GM23338 (cell line): Measurements from ENCODE around the gene HOXB3. TPM values are rescaled to one million over a fixed set of nuclear protein-coding genes. Genes with fewer than 3 reads are reported as not detected.

Source experiments
- ATAC-seq: fragments of 200-7000 bp; cut with Tn5 transposase; 3 replicates; pipeline ENCODE4 v1.9.1; 2020
- DNase-seq: peaks from one replicate; pipeline ENCODE4 v3.0.0-alpha.2; 2015; ENCODE audit warnings: low spot score
- H2AFZ ChIP-seq: fragments of 200-600 bp; sonication (generic); 2 replicates; pipeline ENCODE4 v1.8.0; 2016; ENCODE audit warnings: antibody characterized with exemption, mild to moderate bottlenecking, moderate library complexity
- H3F3A ChIP-seq: fragments of 200-600 bp; sonication (generic); replicated peaks from 2 replicates; pipeline ENCODE4 v1.8.0; 2017; ENCODE audit warnings: antibody characterized with exemption, mixed run types, low read depth
- H3K27ac ChIP-seq: fragments of 200-600 bp; sonication (generic); 2 replicates; pipeline ENCODE4 v1.6.1; 2016; ENCODE audit warnings: low read depth
- H3K27me3 ChIP-seq: fragments of 200-600 bp; sonication (generic); 2 replicates; pipeline ENCODE4 v1.8.0; 2016; ENCODE audit warnings: mild to moderate bottlenecking, mixed run types, moderate library complexity; ENCODE audit not compliant: insufficient read depth
- H3K36me3 ChIP-seq: fragments of 200-600 bp; sonication (generic); 2 replicates; pipeline ENCODE4 v1.8.0; 2016; ENCODE audit warnings: mild to moderate bottlenecking; ENCODE audit not compliant: insufficient read depth
- H3K4me1 ChIP-seq: fragments of 200-600 bp; sonication (generic); 2 replicates; pipeline ENCODE4 v1.8.0; 2016; ENCODE audit warnings: mild to moderate bottlenecking, moderate library complexity; ENCODE audit not compliant: insufficient read depth
- H3K4me2 ChIP-seq: fragments of 200-600 bp; sonication (generic); 2 replicates; pipeline ENCODE4 v1.7.1; 2017; ENCODE audit warnings: mixed run types
- H3K4me3 ChIP-seq: fragments of 200-600 bp; sonication (generic); 2 replicates; pipeline ENCODE4 v1.6.1; 2016; ENCODE audit warnings: mixed run types
- H3K79me2 ChIP-seq: fragments of 200-600 bp; sonication (generic); replicated peaks from 2 replicates; pipeline ENCODE4 v1.8.0; 2017; ENCODE audit warnings: mild to moderate bottlenecking; ENCODE audit not compliant: insufficient read depth
- H3K9me2 ChIP-seq: fragments of 200-600 bp; sonication (generic); 2 replicates; pipeline ENCODE4 v1.8.0; 2017; ENCODE audit not compliant: insufficient read depth
- H4K20me1 ChIP-seq: fragments of 200-600 bp; sonication (generic); replicated peaks from 2 replicates; pipeline ENCODE4 v1.8.0; 2017; ENCODE audit warnings: mild to moderate bottlenecking; ENCODE audit not compliant: insufficient read depth
- H3K27ac Mint-ChIP-seq: 2 replicates; pipeline ENCODE4 v1.8.0; 2020; ENCODE audit warnings: inconsistent platforms, mild to moderate bottlenecking, moderate library complexity, mixed read lengths
- H3K27me3 Mint-ChIP-seq: 3 replicates; pipeline ENCODE4 v1.8.0; 2022; ENCODE audit warnings: low read depth, mild to moderate bottlenecking, moderate library complexity, mixed read lengths, inconsistent platforms; ENCODE audit not compliant: insufficient read depth, poor library complexity
- H3K36me3 Mint-ChIP-seq: 3 replicates; pipeline ENCODE4 v1.8.0; 2021; ENCODE audit warnings: low read depth, mild to moderate bottlenecking, inconsistent platforms, moderate library complexity, mixed read lengths
- H3K4me1 Mint-ChIP-seq: 3 replicates; pipeline ENCODE4 v1.8.0; 2020; ENCODE audit warnings: mild to moderate bottlenecking, inconsistent platforms, mixed read lengths
- H3K4me3 Mint-ChIP-seq: 3 replicates; pipeline ENCODE4 v1.8.0; 2021; ENCODE audit warnings: moderate library complexity, mild to moderate bottlenecking, inconsistent platforms, mixed read lengths
- H3K9me3 Mint-ChIP-seq: 3 replicates; pipeline ENCODE4 v1.8.0; 2020; ENCODE audit warnings: moderate library complexity, mild to moderate bottlenecking, inconsistent platforms, mixed read lengths
- EZH2 ChIP-seq: fragments of 200-600 bp; sonication (generic); IDR thresholded peaks from one replicate; pipeline ENCODE4 v1.8.0; 2017; ENCODE audit warnings: antibody characterized with exemption, mild to moderate bottlenecking, low read depth; ENCODE audit not compliant: unreplicated experiment
- EZH2phosphoT487 ChIP-seq: fragments of 200-600 bp; sonication (generic); IDR thresholded peaks from one replicate; pipeline ENCODE4 v1.8.1; 2018; ENCODE audit warnings: antibody characterized with exemption; ENCODE audit not compliant: unreplicated experiment
- JUNB ChIP-seq: IDR thresholded peaks from one replicate; pipeline ENCODE4 v1.6.1; 2016; ENCODE audit warnings: antibody characterized with exemption; ENCODE audit not compliant: unreplicated experiment
- POLR2AphosphoS5 ChIP-seq: IDR thresholded peaks from 2 replicates; pipeline ENCODE4 v1.6.1; 2016; ENCODE audit warnings: antibody characterized with exemption, low read depth
- STAT1 ChIP-seq: IDR thresholded peaks from one replicate; pipeline ENCODE4 v1.6.1; 2016; ENCODE audit warnings: antibody characterized with exemption; ENCODE audit not compliant: unreplicated experiment
- ZNF331 ChIP-seq: fragments of 250-450 bp; sonication (Bioruptor Pico); IDR thresholded peaks from 2 replicates; pipeline ENCODE4 v1.5.0; 2020; ENCODE audit warnings: low read depth, mild to moderate bottlenecking, moderate library complexity
- polyA plus RNA-seq: library from polyadenylated mRNA; unstranded; fragments of >200 nt; fragmentation: Nextera tagmentation; extraction: Ambion mirVana; gene quantifications from 2 replicates; pipeline ENCODE4 v1.2.1, GENCODE V29; 2016
- total RNA-seq: library from RNA; depleted of rRNA; stranded (reverse); fragments of >200 nt; shearing (Covaris generic); gene quantifications from 2 replicates; pipeline ENCODE4 v1.2.3, GENCODE V29; 2014
- TF ChIP-seq, protein P1 (sequence below), 2 experiments: fragments of 200-600 bp in 1 of 2; sonication (generic) in 1 of 2; conservative IDR thresholded peaks; 2 replicates each; pipeline versions ENCODE4 v1.5.1 to v1.6.1; 2016 to 2017; ENCODE audit warnings: antibody characterized with exemption in 2 of 2, low read depth in 2 of 2, mild to moderate bottlenecking in 2 of 2, moderate library complexity in 1 of 2
- TF ChIP-seq, protein P2 (sequence below): fragments of 250-450 bp; sonication (Bioruptor Pico); IDR thresholded peaks from 2 replicates; pipeline ENCODE4 v1.5.0; 2020; ENCODE audit warnings: mild to moderate bottlenecking, moderate library complexity

HOXB3 gene
- total and polyA plus RNA-seq, 2 experiments from 2014 or later = 0.17 TPM; not detected in 1

DNA sequence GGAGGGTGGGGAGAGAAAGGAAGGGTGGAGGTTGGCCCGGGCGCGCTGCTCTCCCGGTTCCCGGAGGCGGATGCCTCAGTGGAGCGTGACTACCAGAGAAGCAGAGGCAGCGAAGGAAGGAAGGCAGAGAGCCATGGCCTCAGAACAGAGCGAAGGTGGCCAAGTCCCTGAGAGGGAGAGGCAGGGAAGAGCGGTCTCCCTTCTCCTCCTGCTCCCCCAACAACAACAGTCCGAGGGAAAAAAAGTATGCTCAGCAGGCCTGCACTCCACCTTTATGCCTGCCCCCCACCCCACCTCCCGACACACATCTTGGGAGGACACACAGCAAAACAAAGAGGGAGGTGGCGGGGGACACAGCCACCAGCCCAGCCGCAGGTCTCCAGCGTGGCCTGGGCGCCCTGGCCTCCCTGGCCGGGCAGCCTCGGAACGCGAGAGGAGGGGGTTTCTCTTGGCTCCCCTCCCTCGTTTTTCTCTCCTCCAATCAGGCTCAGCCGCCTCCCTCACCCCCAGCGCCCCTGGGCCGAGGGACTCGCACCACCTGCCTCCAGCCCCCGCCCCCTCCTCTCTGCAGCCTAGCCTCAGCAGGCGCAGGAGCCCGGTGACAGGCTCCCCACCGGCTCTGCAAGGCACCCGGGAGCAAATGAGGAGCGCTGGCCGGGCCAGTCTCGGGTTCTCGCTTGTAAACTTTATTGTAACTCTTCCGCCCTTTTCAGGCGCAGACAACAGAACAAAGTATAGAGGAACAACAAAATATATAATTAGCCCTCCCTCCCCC is 21.8 kb upstream of the HOXB3 start:
- H3K4me2 ChIP-seq = peak overlapping the region; percentile 60; the same call in 1 of the 2 replicates

GRCh38 chr17:48611213-48611612 is 21.2 kb upstream of the HOXB3 start:
- peaks cover 100% of the 10 kb centered on the region for H3K27me3 ChIP-seq
- peak overlapping the region; percentile 51; the same call in 1 of the 2 replicates for H3K4me3 ChIP-seq
- H3K36me3 ChIP-seq = no peaks in the 10 kb centered on the region; the same call in 1 of the 2 replicates
- Mint-ChIP-seq H3K27me3 (peaks cover 99% of the 10 kb centered on the region), H3K4me1 (peaks cover 24% of the 10 kb centered on the region), H3K9me3 (peaks cover 3% of the 10 kb centered on the region; the same call in 2 of the 3 replicates), H3K36me3 (no peaks in the 10 kb centered on the region; the same call in 2 of the 3 replicates), H3K4me3 (peak overlapping the region; percentile 66), H3K27ac (no peak overlapping the region)
- H2AFZ ChIP-seq = no peak overlapping the region
- H3K4me2 ChIP-seq = peak overlapping the region; percentile 84; the same call in 1 of the 2 replicates
- H3F3A ChIP-seq = peaks cover 45% of the 10 kb centered on the region
- no peaks in the 10 kb centered on the region for H3K9me2 ChIP-seq
- peaks cover 39% of the 10 kb centered on the region; the same call in 1 of the 2 replicates for H3K4me1 ChIP-seq
- ATAC-seq (no peak), DNase-seq (no peak)
- no peaks in the 10 kb centered on the region for H3K79me2 ChIP-seq
- TF ChIP-seq, protein P1, sequence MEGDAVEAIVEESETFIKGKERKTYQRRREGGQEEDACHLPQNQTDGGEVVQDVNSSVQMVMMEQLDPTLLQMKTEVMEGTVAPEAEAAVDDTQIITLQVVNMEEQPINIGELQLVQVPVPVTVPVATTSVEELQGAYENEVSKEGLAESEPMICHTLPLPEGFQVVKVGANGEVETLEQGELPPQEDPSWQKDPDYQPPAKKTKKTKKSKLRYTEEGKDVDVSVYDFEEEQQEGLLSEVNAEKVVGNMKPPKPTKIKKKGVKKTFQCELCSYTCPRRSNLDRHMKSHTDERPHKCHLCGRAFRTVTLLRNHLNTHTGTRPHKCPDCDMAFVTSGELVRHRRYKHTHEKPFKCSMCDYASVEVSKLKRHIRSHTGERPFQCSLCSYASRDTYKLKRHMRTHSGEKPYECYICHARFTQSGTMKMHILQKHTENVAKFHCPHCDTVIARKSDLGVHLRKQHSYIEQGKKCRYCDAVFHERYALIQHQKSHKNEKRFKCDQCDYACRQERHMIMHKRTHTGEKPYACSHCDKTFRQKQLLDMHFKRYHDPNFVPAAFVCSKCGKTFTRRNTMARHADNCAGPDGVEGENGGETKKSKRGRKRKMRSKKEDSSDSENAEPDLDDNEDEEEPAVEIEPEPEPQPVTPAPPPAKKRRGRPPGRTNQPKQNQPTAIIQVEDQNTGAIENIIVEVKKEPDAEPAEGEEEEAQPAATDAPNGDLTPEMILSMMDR (conservative IDR thresholded peaks at IDR 0.05; ENCODE audit: low read depth in 2 of 2) = no peak
- TF ChIP-seq EZH2phosphoT487 = no peak
- no peak for TF ChIP-seq POLR2AphosphoS5
- TF ChIP-seq JUNB = no peak
- TF ChIP-seq STAT1 = no peak
- TF ChIP-seq ZNF331 (CRISPR knock-in tag) = no peak
- TF ChIP-seq, protein P2, sequence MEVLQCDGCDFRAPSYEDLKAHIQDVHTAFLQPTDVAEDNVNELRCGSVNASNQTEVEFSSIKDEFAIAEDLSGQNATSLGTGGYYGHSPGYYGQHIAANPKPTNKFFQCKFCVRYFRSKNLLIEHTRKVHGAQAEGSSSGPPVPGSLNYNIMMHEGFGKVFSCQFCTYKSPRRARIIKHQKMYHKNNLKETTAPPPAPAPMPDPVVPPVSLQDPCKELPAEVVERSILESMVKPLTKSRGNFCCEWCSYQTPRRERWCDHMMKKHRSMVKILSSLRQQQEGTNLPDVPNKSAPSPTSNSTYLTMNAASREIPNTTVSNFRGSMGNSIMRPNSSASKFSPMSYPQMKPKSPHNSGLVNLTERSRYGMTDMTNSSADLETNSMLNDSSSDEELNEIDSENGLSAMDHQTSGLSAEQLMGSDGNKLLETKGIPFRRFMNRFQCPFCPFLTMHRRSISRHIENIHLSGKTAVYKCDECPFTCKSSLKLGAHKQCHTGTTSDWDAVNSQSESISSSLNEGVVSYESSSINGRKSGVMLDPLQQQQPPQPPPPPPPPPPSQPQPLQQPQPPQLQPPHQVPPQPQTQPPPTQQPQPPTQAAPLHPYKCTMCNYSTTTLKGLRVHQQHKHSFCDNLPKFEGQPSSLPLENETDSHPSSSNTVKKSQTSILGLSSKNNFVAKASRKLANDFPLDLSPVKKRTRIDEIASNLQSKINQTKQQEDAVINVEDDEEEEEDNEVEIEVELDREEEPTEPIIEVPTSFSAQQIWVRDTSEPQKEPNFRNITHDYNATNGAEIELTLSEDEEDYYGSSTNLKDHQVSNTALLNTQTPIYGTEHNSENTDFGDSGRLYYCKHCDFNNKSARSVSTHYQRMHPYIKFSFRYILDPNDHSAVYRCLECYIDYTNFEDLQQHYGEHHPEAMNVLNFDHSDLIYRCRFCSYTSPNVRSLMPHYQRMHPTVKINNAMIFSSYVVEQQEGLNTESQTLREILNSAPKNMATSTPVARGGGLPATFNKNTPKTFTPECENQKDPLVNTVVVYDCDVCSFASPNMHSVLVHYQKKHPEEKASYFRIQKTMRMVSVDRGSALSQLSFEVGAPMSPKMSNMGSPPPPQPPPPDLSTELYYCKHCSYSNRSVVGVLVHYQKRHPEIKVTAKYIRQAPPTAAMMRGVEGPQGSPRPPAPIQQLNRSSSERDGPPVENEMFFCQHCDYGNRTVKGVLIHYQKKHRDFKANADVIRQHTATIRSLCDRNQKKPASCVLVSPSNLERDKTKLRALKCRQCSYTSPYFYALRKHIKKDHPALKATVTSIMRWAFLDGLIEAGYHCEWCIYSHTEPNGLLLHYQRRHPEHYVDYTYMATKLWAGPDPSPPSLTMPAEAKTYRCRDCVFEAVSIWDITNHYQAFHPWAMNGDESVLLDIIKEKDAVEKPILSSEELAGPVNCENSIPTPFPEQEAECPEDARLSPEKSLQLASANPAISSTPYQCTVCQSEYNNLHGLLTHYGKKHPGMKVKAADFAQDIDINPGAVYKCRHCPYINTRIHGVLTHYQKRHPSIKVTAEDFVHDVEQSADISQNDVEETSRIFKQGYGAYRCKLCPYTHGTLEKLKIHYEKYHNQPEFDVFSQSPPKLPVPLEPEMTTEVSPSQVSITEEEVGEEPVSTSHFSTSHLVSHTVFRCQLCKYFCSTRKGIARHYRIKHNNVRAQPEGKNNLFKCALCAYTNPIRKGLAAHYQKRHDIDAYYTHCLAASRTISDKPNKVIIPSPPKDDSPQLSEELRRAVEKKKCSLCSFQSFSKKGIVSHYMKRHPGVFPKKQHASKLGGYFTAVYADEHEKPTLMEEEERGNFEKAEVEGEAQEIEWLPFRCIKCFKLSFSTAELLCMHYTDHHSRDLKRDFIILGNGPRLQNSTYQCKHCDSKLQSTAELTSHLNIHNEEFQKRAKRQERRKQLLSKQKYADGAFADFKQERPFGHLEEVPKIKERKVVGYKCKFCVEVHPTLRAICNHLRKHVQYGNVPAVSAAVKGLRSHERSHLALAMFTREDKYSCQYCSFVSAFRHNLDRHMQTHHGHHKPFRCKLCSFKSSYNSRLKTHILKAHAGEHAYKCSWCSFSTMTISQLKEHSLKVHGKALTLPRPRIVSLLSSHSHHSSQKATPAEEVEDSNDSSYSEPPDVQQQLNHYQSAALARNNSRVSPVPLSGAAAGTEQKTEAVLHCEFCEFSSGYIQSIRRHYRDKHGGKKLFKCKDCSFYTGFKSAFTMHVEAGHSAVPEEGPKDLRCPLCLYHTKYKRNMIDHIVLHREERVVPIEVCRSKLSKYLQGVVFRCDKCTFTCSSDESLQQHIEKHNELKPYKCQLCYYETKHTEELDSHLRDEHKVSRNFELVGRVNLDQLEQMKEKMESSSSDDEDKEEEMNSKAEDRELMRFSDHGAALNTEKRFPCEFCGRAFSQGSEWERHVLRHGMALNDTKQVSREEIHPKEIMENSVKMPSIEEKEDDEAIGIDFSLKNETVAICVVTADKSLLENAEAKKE = no peak
- peaks cover 53% of the 10 kb centered on the region for H4K20me1 ChIP-seq
- H3K27ac ChIP-seq = no peak overlapping the region

More for the DNA sequence above, 21.8 kb upstream of the HOXB3 start:
- Histone ChIP-seq H3K27ac (no peak overlapping the region), H3K27me3 (peaks cover 100% of the 10 kb centered on the region), H3K79me2 (no peaks in the 10 kb centered on the region), H3K36me3 (no peaks in the 10 kb centered on the region; the same call in 1 of the 2 replicates), H3F3A (peaks cover 41% of the 10 kb centered on the region), H3K9me2 (no peaks in the 10 kb centered on the region), H2AFZ (no peak overlapping the region), H3K4me3 (peak overlapping the region; percentile 17; the same call in 1 of the 2 replicates), H3K4me1 (peaks cover 37% of the 10 kb centered on the region; the same call in 1 of the 2 replicates), H4K20me1 (peaks cover 53% of the 10 kb centered on the region)
- no peak overlapping the region for H3K27ac Mint-ChIP-seq
- no peaks in the 10 kb centered on the region; the same call in 2 of the 3 replicates for H3K36me3 Mint-ChIP-seq
- peak overlapping the region; percentile 19; the same call in 1 of the 3 replicates for H3K4me3 Mint-ChIP-seq
- H3K27me3 Mint-ChIP-seq = peaks cover 99% of the 10 kb centered on the region
- peak; percentile 89 for TF ChIP-seq EZH2
- no peak for TF ChIP-seq STAT1
- peaks cover 24% of the 10 kb centered on the region for H3K4me1 Mint-ChIP-seq
- H3K9me3 Mint-ChIP-seq = peaks cover 3% of the 10 kb centered on the region; the same call in 2 of the 3 replicates
- DNase-seq (peak; percentile 72), ATAC-seq (peak; percentile 33)
